Measurements from ENCODE around the gene DZIP1L. TPM values are rescaled to one million over a fixed set of nuclear protein-coding genes. Genes with fewer than 3 reads are reported as not detected.

The DZIP1L gene
- total and polyA plus RNA-seq, 2 experiments from 2014 or later: 10.6 to 19.5 TPM

Other genes starting within 250 kb of the DZIP1L start
- not detected in 2 replicates for gene CLDN18, start 105.4 kb downstream of the DZIP1L start, total RNA-seq (2014; rRNA removed; shearing (Covaris generic))
- gene CLDN18, start 105.4 kb downstream of the DZIP1L start, polyA plus RNA-seq (2016; fragmentation: Nextera tagmentation; extraction: Ambion mirVana): 0.19 TPM in 1 of 2 replicates, not detected in the other
- not detected in 2 replicates for gene A4GNT, start 16.8 kb upstream of the DZIP1L start, total RNA-seq (2014; rRNA removed; shearing (Covaris generic))
- not detected in 2 replicates for gene A4GNT, start 16.8 kb upstream of the DZIP1L start, polyA plus RNA-seq (2016; fragmentation: Nextera tagmentation; extraction: Ambion mirVana)
- 17.2 and 17.5 TPM in 2 replicates for gene DBR1, start 59.3 kb upstream of the DZIP1L start, total RNA-seq (2014; rRNA removed; shearing (Covaris generic))
- gene DBR1, start 59.3 kb upstream of the DZIP1L start, polyA plus RNA-seq (2016; fragmentation: Nextera tagmentation; extraction: Ambion mirVana): 8.1 and 9.7 TPM in 2 replicates
- gene ARMC8, start 71.7 kb upstream of the DZIP1L start, total RNA-seq (2014; rRNA removed; shearing (Covaris generic)): 55.5 and 61.4 TPM in 2 replicates
- gene ARMC8, start 71.7 kb upstream of the DZIP1L start, polyA plus RNA-seq (2016; fragmentation: Nextera tagmentation; extraction: Ambion mirVana): 30.0 and 36.8 TPM in 2 replicates
- gene NME9, start 214.2 kb upstream of the DZIP1L start, total RNA-seq (2014; rRNA removed; shearing (Covaris generic)): 0.14 TPM in 1 of 2 replicates, not detected in the other
- 1.4 and 2.0 TPM in 2 replicates for gene NME9, start 214.2 kb upstream of the DZIP1L start, polyA plus RNA-seq (2016; fragmentation: Nextera tagmentation; extraction: Ambion mirVana)
- 7.5 and 9.1 TPM in 2 replicates for gene MRAS, start 233.0 kb upstream of the DZIP1L start, total RNA-seq (2014; rRNA removed; shearing (Covaris generic))
- 10.0 and 10.2 TPM in 2 replicates for gene MRAS, start 233.0 kb upstream of the DZIP1L start, polyA plus RNA-seq (2016; fragmentation: Nextera tagmentation; extraction: Ambion mirVana)

All from GM23338 (cell line).